ENCODE measurements around the gene PLEKHS1.

GRCh38 chr10:113752553-113752952 lies 1.1 kb downstream of the PLEKHS1 start:
- TF ChIP-seq CTCF (IDR thresholded peaks at IDR 0.05; ENCODE audit: low read length) (no peak), EZH2 (IDR thresholded peaks at IDR 0.05; ENCODE audit: borderline replicate concordance, low read length) (no peak)
